Globus pallidus (tissue), 1 donor: ENCODE measurements around the gene NT5DC3.

ENCODE experiments used
- DNase-seq: peaks from one replicate; pipeline ENCODE4 v3.0.0-alpha.2; 2015; ENCODE audit warnings: low spot score

NT5DC3 gene

GRCh38 chr12:103833095-103833775 is 7.8 kb downstream of the NT5DC3 start:
- no peak for DNase-seq

- DNase-seq: no peak
Measured at GRCh38 chr12:103832048-103832997, 8.7 kb downstream of the NT5DC3 start.

- no peak for DNase-seq
Measured at GRCh38 chr12:103830730-103831320, 10.2 kb downstream of the NT5DC3 start.

GRCh38 chr12:103830025-103830725 is 10.9 kb downstream of the NT5DC3 start:
- DNase-seq: no peak

GRCh38 chr12:103829092-103829491 is 11.9 kb downstream of the NT5DC3 start:
- DNase-seq: no peak

- DNase-seq: no peak
Measured at GRCh38 chr12:103827911-103828391, 13.1 kb downstream of the NT5DC3 start.

- no peak for DNase-seq
Measured at GRCh38 chr12:103824845-103825244, 16.2 kb downstream of the NT5DC3 start.

GRCh38 chr12:103824290-103824689 is 16.7 kb downstream of the NT5DC3 start:
- no peak for DNase-seq

GRCh38 chr12:103823871-103824270 is 17.2 kb downstream of the NT5DC3 start:
- no peak for DNase-seq

- no peak for DNase-seq
Measured at GRCh38 chr12:103821773-103822172, 19.3 kb downstream of the NT5DC3 start.

- DNase-seq: no peak
Measured at GRCh38 chr12:103820881-103821489, 20.0 kb downstream of the NT5DC3 start.

GRCh38 chr12:103820361-103820760 is 20.7 kb downstream of the NT5DC3 start:
- no peak for DNase-seq

- no peak for DNase-seq
Measured at GRCh38 chr12:103819892-103820291, 21.1 kb downstream of the NT5DC3 start.

GRCh38 chr12:103819312-103819711 is 21.7 kb downstream of the NT5DC3 start:
- DNase-seq: no peak

GRCh38 chr12:103817791-103818190 is 23.2 kb downstream of the NT5DC3 start:
- no peak for DNase-seq

- DNase-seq: no peak
Measured at GRCh38 chr12:103816663-103817062, 24.4 kb downstream of the NT5DC3 start.

GRCh38 chr12:103814436-103814835 is 26.6 kb downstream of the NT5DC3 start:
- no peak for DNase-seq

GRCh38 chr12:103813949-103814348 is 27.1 kb downstream of the NT5DC3 start:
- DNase-seq: no peak

- no peak for DNase-seq
Measured at GRCh38 chr12:103813426-103813825, 27.6 kb downstream of the NT5DC3 start.

- no peak for DNase-seq
Measured at GRCh38 chr12:103812789-103813188, 28.2 kb downstream of the NT5DC3 start.

- no peak for DNase-seq
Measured at GRCh38 chr12:103811791-103812190, 29.2 kb downstream of the NT5DC3 start.

GRCh38 chr12:103810111-103810510 is 30.9 kb downstream of the NT5DC3 start:
- DNase-seq: no peak
